ENCODE data around the gene B9D1.

B9D1 gene

GRCh38 chr17:19319771-19320505 is 42.6 kb downstream of the B9D1 start:
- no peak for DNase-seq (ENCODE audit: low read depth in 2 of 2)

DNA sequence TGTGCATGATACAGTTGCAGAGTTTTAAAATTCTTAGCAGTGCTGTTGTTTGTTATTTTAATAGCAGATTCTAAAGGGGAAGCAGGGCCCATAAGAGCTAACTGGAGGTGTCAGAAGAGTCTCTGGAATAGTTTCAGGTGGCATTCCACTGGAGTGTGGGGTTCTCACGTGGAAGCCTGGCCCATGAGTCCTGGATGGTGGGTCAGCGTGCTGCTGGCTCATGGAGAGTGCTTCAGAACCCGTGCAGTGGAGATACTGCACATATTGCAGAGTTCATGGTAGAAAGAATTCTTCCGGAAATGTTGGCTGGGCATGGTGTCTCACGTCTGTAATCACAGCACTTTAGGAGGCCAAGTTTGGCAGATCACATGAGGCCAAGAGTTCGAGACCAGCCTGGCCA is 43.9 kb downstream of the B9D1 start:
- DNase-seq (ENCODE audit: low read depth in 2 of 2), result no peak

DNA sequence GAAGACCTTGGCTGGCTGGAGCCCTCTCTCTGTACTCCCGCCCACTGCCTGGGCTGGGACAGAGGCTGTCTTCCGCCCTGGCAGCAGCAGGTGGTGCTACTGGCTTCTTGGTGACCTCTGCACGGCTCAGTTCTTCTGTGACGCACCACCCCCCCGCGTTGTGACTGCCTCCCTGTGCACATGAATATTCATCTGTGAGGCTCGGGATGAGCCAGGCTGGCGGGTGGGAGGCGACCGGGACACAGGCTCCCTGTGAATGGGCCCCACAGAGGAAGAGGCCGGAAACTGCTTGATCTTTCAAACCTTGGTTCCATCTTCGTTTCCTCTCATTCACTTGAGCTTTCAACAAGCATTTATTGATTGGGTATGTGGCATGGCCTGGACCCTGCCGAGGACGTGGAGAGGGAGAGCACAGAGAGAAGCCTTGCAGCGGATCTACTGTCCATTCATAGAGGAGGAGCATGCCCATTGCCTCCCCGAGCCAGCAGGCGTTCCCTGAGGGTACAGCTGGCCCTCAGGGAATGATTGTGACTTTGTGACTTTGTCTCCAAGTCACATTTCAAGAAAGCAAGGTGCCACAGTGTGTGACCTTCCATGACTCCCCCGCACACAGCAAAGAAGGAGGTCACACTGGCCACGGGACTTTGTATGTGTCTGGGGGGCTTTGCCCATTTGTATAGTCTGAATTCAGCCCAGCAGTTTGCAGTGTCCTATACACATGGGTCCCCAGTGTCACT is 45.0 kb downstream of the B9D1 start:
- DNase-seq (ENCODE audit: low read depth in 2 of 2), result no peak

DNA sequence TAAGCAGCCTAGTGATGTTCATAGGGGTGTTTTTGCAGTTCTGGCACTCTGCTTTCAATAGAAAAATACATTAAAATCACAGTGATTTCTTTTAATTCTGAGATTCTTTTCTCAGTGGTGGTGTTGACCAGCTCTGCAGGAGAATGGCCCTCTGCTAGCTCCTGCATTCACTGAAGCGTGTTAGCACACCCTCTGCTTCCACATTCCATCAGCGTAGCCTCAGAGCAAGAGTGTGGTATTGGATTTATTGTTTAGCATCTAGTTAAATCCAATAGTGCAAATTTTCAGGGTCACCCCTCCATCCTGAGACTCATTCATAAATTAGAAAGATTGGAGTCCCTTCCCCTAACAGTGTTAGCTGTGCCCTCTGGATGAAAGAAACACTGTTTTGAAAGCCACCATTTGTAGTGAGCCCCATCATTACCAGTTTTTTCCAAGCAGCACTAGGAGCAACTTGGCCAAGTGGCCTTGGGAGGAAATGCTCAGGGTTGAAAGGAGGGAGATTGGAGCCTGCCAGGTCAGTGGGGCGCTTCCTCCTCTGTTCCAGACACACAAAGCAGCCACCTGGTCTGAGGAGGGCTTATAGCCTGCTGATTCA is 45.7 kb downstream of the B9D1 start:
- DNase-seq (ENCODE audit: low read depth in 2 of 2), result no peak

DNA sequence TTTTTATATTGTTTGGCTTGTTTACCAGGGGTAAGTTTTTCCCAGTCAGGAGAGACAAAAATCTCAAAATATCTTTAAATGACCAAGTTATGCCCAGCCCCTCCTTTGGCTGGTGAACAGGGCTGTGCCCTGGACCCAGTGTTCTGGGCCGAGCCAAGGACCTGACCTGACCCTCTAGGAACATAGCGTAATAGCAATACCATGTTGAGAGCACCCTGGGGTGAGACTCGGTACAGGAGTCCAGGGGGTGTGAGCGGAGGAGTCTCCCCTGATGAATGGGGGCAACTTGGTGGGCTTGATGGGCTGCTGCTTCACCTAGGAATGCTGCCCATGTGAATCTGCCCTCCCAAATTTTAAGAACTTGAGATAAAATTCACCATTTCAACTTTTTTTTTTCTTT is 47.4 kb downstream of the B9D1 start:
- DNase-seq (ENCODE audit: low read depth in 2 of 2), result no peak

- no peak for DNase-seq (ENCODE audit: low read depth in 2 of 2)
Observed at GRCh38 chr17:19313746-19314651, 48.5 kb downstream of the B9D1 start.

- DNase-seq (ENCODE audit: low read depth in 2 of 2), result no peak
Observed at GRCh38 chr17:19313066-19313745, 49.3 kb downstream of the B9D1 start.

GRCh38 chr17:19312406-19312805 is 50.1 kb downstream of the B9D1 start:
- DNase-seq (ENCODE audit: low read depth in 2 of 2), result no peak

- DNase-seq (ENCODE audit: low read depth in 2 of 2), result no peak
Observed at GRCh38 chr17:19311421-19312215, 50.9 kb downstream of the B9D1 start.

DNA sequence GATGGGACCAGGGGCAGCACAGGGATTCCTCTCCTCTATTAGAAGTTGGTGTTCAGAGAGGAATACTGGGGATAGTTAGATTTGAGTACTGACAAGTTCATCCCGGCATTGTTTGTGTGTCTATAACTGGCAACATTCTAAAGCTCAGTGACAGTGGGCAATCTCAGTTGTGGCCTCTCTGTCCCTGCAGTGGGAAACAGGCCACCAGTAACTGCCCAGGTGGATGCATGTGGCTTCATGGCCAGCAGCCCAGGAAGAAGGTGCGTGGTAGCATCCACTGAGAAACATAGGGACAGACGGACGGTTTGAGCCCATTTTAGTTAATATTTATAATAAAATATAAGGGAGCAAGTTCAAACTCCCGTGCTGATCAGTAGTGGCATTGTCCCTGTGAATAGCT is 51.5 kb downstream of the B9D1 start:
- DNase-seq (ENCODE audit: low read depth in 2 of 2), result no peak

DNA sequence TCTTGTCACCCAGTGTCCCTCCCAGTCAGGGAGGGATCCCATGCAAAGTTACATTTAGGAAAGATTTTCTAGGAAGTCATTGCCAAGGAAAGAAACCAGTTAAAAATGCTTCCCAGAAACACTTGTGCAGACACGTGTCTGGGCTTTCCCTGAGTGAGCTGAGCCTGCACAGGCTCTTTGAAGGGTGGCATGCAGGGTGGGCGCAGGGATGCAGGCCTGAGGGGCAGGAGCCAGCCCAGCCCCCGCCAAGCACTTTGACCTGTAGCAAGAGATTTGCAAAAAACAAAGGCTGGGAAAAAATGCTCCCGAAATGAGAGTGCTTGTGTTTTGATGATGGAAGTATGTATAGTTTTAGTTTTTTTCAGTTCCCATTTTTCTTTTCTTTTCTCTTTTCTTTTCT is 52.4 kb downstream of the B9D1 start:
- no peak for DNase-seq (ENCODE audit: low read depth in 2 of 2)

DNA sequence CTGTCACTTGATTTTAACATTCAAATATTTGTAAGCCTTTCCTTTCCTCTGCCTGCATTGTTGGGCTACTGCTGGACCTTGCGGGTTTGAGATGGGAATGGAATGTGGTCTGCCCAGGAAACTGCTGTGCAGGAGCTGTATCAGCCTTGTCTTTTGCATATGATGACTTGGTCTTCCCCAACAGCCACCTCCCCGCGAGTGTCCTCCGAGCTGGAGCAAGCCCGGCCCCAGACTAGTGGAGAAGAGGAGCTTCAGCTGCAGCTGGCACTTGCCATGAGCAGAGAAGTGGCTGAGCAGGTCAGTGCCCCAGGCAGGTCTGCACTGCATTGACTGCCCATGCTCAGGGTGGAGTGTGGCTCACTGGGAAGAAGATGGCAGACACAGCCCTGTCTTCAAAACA is 52.8 kb downstream of the B9D1 start:
- no peak for DNase-seq (ENCODE audit: low read depth in 2 of 2)

DNA sequence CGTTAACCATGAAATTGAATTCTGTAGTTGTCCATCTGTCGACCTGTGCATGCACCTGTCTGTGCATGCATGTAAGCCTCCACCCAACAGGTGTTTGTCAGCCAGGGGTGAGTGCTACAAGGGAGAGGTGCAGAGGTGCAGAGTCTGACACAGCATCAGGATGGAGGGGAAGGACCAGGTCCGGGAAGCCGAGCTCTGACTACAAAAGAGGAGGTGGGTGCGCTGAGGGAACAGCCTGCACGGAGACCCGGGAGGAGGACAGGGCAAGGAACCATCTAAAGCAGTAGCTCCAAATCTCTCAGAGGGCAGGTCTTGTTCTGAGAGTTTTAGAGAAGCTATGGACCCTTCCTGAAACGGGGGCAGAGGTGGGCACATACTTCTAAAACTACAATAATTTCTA is 54.1 kb downstream of the B9D1 start:
- DNase-seq (ENCODE audit: low read depth in 2 of 2), result no peak

- DNase-seq (ENCODE audit: low read depth in 2 of 2), result no peak
Observed at GRCh38 chr17:19307521-19307920, 55.0 kb downstream of the B9D1 start.

DNA sequence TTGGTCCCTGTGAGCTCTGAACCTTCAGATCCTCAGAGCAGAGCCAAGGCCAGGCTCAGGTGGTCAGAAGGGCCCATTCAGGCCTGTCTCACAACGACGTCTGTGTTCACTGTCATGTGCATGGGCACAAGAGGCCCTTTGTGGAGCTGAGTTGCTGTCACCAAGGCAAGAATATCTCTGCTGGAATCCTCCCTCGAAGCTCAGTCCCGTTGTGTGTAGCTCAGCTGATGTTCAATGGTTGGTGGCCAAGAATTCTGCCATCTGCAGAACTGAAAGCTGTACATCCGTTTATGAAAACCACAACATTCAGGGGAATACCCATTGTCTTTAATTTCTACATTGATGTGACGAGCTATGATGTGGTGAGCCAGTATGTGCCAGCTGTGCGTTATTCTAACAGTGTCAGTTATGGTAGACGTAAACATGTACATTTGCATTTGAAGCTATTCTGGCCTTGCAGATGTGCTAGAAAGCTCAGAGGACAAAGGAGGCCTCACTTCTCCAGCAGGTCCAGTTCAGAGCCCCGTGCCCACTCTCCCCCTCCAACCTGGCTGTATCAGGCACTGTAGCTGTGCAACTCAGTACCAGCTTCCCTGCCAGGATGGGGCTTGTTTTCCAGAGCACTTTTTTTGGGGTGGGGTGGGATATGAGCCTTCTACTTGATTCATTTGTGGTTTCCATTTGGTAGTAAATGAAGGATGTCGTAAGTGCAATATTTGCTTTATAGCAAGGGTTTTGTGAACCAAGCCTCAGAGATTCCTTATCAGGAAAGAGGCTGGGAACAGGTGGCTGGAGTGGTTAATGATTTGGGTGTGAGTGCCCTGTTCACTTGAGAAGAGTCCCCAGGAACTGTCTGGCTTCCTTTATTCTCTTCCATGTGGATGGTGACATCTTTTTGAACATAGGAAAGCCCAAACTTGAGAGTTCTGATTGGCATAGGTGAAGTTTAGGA is 56.1 kb downstream of the B9D1 start:
- peak in 1 of 2 donors; percentile 11 for DNase-seq (ENCODE audit: low read depth in 2 of 2)

DNA sequence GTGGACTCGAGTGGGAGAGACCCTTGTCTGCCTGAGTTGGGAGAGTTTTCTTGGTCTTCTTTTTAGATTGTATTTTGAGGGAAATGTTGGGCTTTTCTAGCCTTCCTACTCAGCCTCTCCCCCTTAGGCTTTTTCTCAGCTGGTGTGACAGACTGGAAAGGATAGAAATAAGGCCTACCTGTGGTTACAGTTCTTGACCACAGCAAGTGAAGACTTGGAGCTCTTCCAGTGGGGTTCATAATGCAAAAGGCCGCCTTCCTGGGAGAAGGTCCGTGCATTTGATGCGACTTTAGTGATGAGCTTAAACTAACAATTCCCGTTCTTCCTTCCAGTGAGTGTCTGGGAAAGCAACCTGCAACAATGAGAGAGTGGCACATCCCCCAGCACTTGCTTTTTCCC is 56.8 kb downstream of the B9D1 start:
- no peak for DNase-seq (ENCODE audit: low read depth in 2 of 2)

GRCh38 chr17:19305256-19305655 is 57.3 kb downstream of the B9D1 start:
- DNase-seq (ENCODE audit: low read depth in 2 of 2), result no peak

GRCh38 chr17:19304751-19305150 is 57.8 kb downstream of the B9D1 start:
- no peak for DNase-seq (ENCODE audit: low read depth in 2 of 2)

DNA sequence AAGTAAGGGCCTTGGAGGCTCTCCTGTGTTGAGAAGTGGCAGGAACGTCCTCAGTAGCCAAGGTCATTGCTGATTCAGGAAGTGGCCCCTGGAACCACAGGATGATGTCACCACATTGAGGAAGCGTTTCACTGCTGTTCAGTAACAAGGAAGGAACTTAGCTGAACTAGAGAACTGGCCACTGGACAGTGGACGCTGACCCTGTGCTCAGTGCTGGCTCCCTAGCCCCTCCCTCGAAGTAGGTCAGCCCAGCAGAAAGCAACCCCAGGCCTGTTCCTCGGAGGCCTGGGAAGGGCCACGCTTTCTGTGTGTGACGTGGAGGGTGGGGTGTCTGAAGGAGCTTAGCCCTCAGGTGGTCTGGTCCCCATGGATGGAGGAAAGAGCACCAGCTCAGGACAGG is 58.3 kb downstream of the B9D1 start:
- DNase-seq (ENCODE audit: low read depth in 2 of 2), result no peak

All from activated CD4-positive, alpha-beta T cell treated with anti-CD3 and anti-CD28 coated beads for 24 hours (primary cell).